Tibial nerve (tissue), 4 donors: Measurements from ENCODE around the gene ERMARD. TPM values are rescaled to one million over a fixed set of nuclear protein-coding genes. Genes with fewer than 3 reads are reported as not detected.

Experiments used
- DNase-seq, 2 donors: peaks; one replicate each; pipeline ENCODE4 v3.0.0-alpha.2; 2019; ENCODE audit warnings: low spot score in 2 of 2
- H3K27ac ChIP-seq, 4 donors: fragments of 200-600 bp; sonication (generic) in 3 of 4; one replicate each; pipeline ENCODE4 v1.5.1; 2017 to 2019; ENCODE audit warnings: mild to moderate bottlenecking in 1 of 4
- H3K27me3 ChIP-seq, 2 donors: fragments of 200-600 bp; sonication (generic) in 1 of 2; one replicate each; pipeline versions ENCODE4 v1.5.1 to v1.6.0; 2017 to 2019
- H3K36me3 ChIP-seq, 3 donors: fragments of 200-600 bp; sonication (generic); one replicate each; pipeline ENCODE4 v1.5.1; 2018 to 2019
- H3K4me1 ChIP-seq, 4 donors: fragments of 200-600 bp; sonication (generic) in 3 of 4; one replicate each; pipeline ENCODE4 v1.5.1; 2017 to 2019
- H3K4me3 ChIP-seq, 4 donors: fragments of 200-600 bp; sonication (generic) in 3 of 4; one replicate each; pipeline ENCODE4 v1.5.1; 2017 to 2019; ENCODE audit warnings: mild to moderate bottlenecking in 1 of 4, moderate library complexity in 1 of 4
- H3K9me3 ChIP-seq, 4 donors: fragments of 200-600 bp; sonication (generic) in 3 of 4; one replicate each; pipeline ENCODE4 v1.5.1; 2017 to 2019
- EP300 ChIP-seq, 2 donors: sonication (generic); formaldehyde crosslinking; IDR thresholded peaks; one replicate each; pipeline ENCODE4 v1.6.1; 2017; ENCODE audit warnings: antibody characterized with exemption in 2 of 2, mild to moderate bottlenecking in 1 of 2
- POLR2A ChIP-seq, 2 donors: fragments of 450-650 bp; IDR thresholded peaks; one replicate each; pipeline ENCODE4 v1.6.1; 2017; ENCODE audit warnings: antibody characterized with exemption in 2 of 2, mild to moderate bottlenecking in 2 of 2, moderate library complexity in 2 of 2
- WGBS, 2 donors: methylation state at CpG; one replicate each; pipeline ENCODE4 v1.1.5; 2018; 5-methylcytosine and 5-hydroxymethylcytosine counted together
- total RNA-seq, 4 donors: library from RNA; depleted of rRNA; stranded (reverse); fragments of >200 nt; gene quantifications; one replicate each; pipeline ENCODE4 v1.1.0, GENCODE V29; 2016
- TF ChIP-seq, protein P1 (sequence below), 5 experiments: fragments of 200-600 bp in 3 of 5; fragments of 450-650 bp in 2 of 5; sonication (generic) in 3 of 5; IDR thresholded peaks; one replicate each; pipeline ENCODE4 v1.5.1; 2016 to 2019; ENCODE audit warnings: antibody characterized with exemption in 5 of 5, mild to moderate bottlenecking in 3 of 5, moderate library complexity in 2 of 5

Gene ERMARD
- total RNA-seq, 4 donors from 2014 or later = 27.4 to 58.3 (median 41.6) TPM

DNA sequence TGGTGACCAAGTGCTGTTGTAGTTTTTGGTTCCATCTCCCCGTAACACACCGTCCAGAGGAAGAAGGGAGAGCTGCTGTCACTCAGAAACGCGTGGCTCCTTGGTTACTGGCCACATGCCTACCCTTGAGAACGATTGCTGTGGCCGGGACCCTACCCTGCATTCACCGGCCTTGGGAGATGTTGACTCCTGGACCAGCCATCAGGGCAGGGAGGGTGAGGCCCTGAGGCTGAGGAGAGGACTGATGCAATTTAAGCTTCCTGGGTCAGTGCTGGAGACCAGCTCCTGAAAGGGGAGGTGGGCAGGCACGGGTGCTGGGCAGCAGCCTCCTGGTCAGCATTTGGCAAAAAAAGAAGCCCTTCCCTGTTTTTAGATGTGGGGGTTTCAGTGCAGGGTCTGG, 31.5 kb downstream of the ERMARD start:
- H3K36me3 ChIP-seq = peaks cover 0 to 63% (median under 1%) of the 10 kb centered on the region in 3 donors
- no peak overlapping the region for H3K27ac ChIP-seq
- 85 to 93% methylated on average over 8 of the region's 8 CpGs for WGBS, 2 donors
- TF ChIP-seq EP300 (IDR thresholded peaks at IDR 0.05) (no peak), POLR2A (IDR thresholded peaks at IDR 0.05) (no peak)
- TF ChIP-seq, protein P1, sequence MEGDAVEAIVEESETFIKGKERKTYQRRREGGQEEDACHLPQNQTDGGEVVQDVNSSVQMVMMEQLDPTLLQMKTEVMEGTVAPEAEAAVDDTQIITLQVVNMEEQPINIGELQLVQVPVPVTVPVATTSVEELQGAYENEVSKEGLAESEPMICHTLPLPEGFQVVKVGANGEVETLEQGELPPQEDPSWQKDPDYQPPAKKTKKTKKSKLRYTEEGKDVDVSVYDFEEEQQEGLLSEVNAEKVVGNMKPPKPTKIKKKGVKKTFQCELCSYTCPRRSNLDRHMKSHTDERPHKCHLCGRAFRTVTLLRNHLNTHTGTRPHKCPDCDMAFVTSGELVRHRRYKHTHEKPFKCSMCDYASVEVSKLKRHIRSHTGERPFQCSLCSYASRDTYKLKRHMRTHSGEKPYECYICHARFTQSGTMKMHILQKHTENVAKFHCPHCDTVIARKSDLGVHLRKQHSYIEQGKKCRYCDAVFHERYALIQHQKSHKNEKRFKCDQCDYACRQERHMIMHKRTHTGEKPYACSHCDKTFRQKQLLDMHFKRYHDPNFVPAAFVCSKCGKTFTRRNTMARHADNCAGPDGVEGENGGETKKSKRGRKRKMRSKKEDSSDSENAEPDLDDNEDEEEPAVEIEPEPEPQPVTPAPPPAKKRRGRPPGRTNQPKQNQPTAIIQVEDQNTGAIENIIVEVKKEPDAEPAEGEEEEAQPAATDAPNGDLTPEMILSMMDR (IDR thresholded peaks at IDR 0.05) = no peak
- H3K9me3 ChIP-seq = no peaks in the 10 kb centered on the region
- H3K27me3 ChIP-seq = no peaks in the 10 kb centered on the region
- H3K4me1 ChIP-seq = no peaks in the 10 kb centered on the region
- H3K4me3 ChIP-seq = no peak overlapping the region
- DNase-seq = no peak

DNA sequence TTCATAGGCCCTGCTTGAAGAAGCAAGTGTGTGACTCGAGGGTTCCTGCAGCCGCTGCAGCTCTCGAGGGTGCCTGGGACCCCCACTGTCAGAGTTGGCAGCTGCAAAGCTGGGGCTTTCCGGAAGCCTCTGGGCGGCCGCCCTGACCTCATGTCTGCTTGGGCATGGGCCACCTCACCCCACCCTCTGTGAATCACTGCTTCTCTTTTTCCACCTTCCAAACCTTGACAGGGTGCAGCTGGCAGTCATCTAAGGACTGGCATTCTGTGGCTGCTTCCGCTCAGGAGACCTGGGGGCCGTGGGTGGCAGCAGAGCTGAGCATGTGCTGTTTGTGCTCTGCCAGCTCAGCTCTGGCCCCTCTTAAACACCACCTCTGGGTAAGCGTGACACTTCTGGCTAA, 32.0 kb downstream of the ERMARD start:
- H3K9me3 ChIP-seq = no peaks in the 10 kb centered on the region
- peaks cover 0 to 62% (median 0%) of the 10 kb centered on the region in 3 donors for H3K36me3 ChIP-seq
- H3K27ac ChIP-seq = no peak overlapping the region
- no peak overlapping the region for H3K4me3 ChIP-seq
- no peaks in the 10 kb centered on the region for H3K27me3 ChIP-seq
- WGBS, 2 donors = 80 to 90% methylated on average over 6 to 9 of the region's 9 CpGs
- TF ChIP-seq, protein P1 (IDR thresholded peaks at IDR 0.05) = no peak
- TF ChIP-seq EP300 (IDR thresholded peaks at IDR 0.05) (no peak), POLR2A (IDR thresholded peaks at IDR 0.05) (no peak)
- no peaks in the 10 kb centered on the region for H3K4me1 ChIP-seq
- no peak for DNase-seq

DNA sequence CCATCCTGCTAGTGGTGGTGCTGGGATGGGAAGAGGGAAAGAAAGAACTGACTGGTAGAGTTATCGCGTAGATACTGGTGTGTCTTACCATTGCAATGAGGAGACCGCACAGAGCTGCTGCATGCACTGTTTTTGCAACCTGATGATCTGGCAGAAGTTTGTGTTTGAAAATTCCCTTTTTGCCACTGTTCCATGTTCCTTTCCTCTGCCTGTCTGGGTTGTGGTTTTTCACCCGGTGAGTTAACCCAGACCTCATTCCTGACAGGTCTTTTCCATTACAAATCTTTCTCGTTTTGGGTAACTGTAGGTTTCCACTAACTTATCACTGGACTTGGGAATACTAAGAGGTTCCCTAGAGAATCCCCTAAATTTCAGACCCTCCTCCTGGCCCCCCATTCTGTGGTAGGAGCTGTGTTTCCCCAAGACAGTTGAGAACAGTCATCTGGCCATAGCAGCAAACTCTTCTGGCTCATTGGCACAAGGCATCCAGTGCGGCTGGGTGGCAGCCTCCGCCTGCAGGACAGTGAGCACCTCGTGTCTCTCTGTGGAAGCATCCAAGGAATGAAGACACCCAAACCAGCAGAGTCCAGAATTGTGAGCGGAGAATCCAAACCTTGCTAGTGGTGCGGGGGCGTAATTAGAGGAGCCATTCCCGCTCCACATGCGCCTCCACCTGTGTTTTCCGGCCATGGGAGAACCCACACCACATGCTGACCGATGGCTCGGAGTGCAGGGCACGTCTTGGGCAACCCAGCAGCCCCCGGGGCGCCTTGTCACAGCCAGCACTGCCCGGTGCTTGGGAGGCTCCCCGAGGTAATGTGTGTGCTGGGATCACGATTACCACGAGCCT, 32.8 kb downstream of the ERMARD start:
- WGBS, 2 donors = 88 to 92% methylated on average over 18 to 23 of the region's 23 CpGs
- Histone ChIP-seq H3K4me1 (no peaks in the 10 kb centered on the region), H3K4me3 (no peak overlapping the region), H3K36me3 (peaks cover 0 to 57% (median 0%) of the 10 kb centered on the region in 3 donors), H3K27me3 (no peaks in the 10 kb centered on the region), H3K27ac (no peak overlapping the region), H3K9me3 (no peaks in the 10 kb centered on the region)
- DNase-seq = no peak
- TF ChIP-seq, protein P1 (IDR thresholded peaks at IDR 0.05) = no peak
- no peak for TF ChIP-seq EP300 (IDR thresholded peaks at IDR 0.05)
- TF ChIP-seq POLR2A (IDR thresholded peaks at IDR 0.05) = no peak

DNA sequence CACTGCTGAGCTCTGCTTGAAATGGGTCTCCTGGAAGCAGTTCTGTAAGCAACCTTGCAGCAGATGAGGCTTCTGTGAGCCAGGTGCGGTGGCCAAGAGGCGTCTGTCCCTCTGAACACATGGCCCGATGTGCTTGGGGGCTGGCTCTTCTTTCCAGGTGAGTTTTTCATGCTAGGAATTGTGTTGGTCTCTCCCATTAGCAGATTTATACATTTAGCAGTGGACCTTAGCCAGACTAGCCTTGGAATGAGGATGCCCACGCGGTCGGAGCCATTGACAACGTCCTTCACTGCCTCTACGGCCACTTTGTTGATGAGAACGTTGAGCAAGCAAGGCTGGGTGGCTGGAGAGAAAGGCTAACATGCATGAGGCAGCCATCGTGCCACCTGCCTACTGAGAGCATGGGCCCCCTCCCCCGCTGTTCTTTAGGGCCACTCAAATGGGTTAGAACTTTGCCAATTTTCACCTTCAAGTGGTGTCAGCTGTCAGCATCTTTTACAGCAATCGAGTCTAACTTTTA, 33.5 kb downstream of the ERMARD start:
- no peak for TF ChIP-seq POLR2A (IDR thresholded peaks at IDR 0.05)
- TF ChIP-seq EP300 (IDR thresholded peaks at IDR 0.05) = no peak
- TF ChIP-seq, protein P1 (IDR thresholded peaks at IDR 0.05) = no peak
- Histone ChIP-seq H3K9me3 (no peaks in the 10 kb centered on the region), H3K4me3 (no peak overlapping the region), H3K4me1 (peaks cover 0 to 7% (median 2%) of the 10 kb centered on the region in 4 donors), H3K27me3 (no peaks in the 10 kb centered on the region), H3K27ac (no peak overlapping the region), H3K36me3 (peaks cover 0 to 50% (median 0%) of the 10 kb centered on the region in 3 donors)
- 83 to 87% methylated on average over 10 to 12 of the region's 12 CpGs for WGBS, 2 donors
- no peak for DNase-seq

DNA sequence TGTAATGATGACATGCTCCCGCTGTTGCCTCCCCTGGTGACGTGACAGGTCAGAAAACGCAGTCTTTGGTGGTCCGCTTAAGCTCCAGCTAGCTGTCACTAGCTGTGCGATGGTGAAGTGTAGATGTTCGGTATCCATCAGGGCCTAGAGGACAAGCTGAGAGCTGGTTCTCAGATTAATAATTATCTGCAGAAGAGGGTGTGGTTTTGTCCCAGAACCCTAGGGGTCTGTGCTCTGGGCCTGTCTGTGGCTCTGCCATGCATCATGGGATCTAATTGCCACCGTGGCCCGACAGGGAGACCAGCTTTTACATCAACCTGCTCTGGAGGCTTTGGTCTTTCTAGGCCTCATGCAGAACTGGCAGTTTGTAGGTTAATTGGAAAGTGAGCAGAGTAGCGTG, 34.1 kb downstream of the ERMARD start:
- H3K9me3 ChIP-seq = no peaks in the 10 kb centered on the region
- no peaks in the 10 kb centered on the region for H3K27me3 ChIP-seq
- no peak overlapping the region for H3K27ac ChIP-seq
- H3K4me1 ChIP-seq = peaks cover 0 to 12% (median 5%) of the 10 kb centered on the region in 4 donors
- no peak overlapping the region for H3K4me3 ChIP-seq
- DNase-seq = no peak
- H3K36me3 ChIP-seq = peaks cover 0 to 43% (median 0%) of the 10 kb centered on the region in 3 donors
- TF ChIP-seq POLR2A (IDR thresholded peaks at IDR 0.05) = no peak
- no peak for TF ChIP-seq EP300 (IDR thresholded peaks at IDR 0.05)
- TF ChIP-seq, protein P1 (IDR thresholded peaks at IDR 0.05) = no peak
- WGBS, 2 donors = 91 to 94% methylated on average over 6 to 9 of the region's 9 CpGs
